GM23248 (cell line): Measurements from ENCODE around the gene GEMIN4.

Experiments used
- EZH2 ChIP-seq: fragments of 200-600 bp; sonication (generic); IDR thresholded peaks from 2 replicates; pipeline ENCODE4 v1.6.1; 2018; ENCODE audit warnings: antibody characterized with exemption, mild to moderate bottlenecking; ENCODE audit not compliant: insufficient read depth, poor library complexity, severe bottlenecking
- EZH2phosphoT487 ChIP-seq: fragments of 200-600 bp; sonication (generic); IDR thresholded peaks from 2 replicates; pipeline ENCODE4 v1.6.1; 2018; ENCODE audit warnings: antibody characterized with exemption, moderate library complexity, mild to moderate bottlenecking, low read depth; ENCODE audit not compliant: insufficient read depth

GRCh38 chr17:801660-802059 is 49.6 kb upstream of the GEMIN4 start:
- no peak for TF ChIP-seq EZH2
- no peak for TF ChIP-seq EZH2phosphoT487
